Activated CD8-positive, alpha-beta memory T cell treated with anti-CD3 and anti-CD28 coated beads, Interleukin-2, amount 50 U/mL, for 24 hours (primary cell): ENCODE measurements around the gene ULK4.

Experiments used
- DNase-seq: peaks from one replicate; pipeline ENCODE4 v3.0.0-alpha.2; 2020; ENCODE audit errors: extremely low read depth

The ULK4 gene

DNA sequence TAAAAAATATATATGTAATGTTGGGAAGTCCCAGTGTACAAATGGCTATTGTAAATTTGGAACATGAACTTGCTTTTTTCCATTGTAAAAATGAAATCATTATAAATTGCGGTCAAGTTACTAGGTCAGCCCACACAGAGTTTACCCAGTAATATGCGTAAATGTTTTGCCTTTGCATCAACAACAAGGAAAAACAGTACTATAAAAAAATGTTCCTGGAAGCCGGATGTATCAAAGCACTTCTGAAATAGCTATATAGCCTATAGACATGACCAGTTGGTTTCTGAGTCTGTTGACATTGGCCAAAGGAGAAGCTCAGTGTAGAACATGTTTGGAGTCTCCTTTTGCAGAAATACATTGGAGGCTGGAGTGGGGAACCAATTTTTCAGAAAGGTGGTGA, 739.4 kb downstream of the ULK4 start:
- DNase-seq: no peak

- DNase-seq: no peak
Measured at GRCh38 chr3:41222012-41222411, 739.9 kb downstream of the ULK4 start.

DNA sequence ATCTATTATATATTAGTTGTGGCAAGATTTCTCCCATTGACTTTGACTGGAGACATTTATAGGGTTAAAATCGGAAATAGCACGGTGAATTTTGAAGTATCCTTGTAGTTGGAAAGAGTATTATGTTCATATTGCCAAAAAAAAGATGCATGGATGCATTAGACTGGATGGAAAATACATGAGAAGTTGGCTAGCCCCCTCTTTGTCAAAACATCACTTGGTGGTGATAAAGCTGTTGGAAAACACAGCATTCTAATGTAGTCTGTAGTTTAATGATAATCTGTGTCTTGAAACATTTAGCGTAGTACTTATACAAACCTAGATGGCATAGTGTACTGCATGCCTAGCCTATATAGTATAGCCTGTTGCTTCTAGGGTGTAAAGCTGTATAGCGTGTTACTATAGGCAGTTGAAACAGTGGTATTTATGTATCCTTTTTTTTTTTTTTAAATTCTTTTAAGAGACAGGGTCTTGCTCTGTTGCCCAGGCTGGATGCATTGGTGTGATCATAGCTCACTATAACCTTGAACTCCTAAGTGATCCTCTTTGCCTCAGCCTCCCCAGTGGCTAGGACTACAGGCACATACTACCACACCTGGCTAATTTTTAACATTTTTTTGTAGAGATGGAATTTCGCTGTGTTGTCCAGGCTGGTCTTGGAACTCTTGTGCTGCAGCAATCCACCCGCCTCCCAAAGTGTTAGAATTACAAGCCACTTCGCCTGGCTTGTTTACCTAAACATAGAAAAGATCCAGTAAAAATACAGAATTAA, 740.8 kb downstream of the ULK4 start:
- DNase-seq: no peak

DNA sequence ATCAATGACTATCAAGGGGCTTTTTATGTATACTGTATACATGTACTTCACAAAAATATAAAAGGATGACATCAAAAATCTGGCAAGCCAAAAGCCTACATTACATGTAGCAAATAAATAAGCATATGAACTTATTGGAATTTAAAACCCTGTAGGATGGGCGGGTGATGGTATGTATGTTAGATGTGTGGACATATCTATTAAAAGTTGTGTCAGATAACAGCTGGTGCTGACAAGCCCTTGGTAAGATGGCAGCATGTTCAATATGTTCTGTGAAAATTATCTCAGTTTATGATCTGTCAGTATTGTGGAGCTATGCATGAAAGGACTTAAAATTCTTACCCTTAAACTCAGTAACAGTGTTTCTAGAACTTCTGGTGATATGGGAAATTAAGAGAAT, 742.5 kb downstream of the ULK4 start:
- DNase-seq: no peak

DNA sequence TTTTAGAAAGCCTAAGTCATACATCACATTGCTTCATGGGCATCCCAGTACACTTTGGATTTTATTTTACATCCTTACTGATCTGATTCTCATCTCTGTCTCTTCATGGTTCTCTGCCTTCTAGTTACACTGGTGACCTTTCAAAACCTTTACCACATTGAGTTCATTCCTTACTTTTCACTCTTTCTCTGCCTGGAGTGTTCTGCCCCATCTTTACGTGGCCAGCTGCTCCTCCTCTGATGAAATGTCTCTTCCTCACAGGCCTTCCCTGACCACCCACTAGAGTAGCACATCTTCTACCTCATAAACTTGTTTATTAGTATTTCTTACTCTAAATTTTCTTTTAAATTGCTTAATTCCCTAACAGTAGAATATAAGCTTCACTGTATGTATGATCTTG, 744.9 kb downstream of the ULK4 start:
- DNase-seq: no peak

- DNase-seq: no peak
Measured at GRCh38 chr3:41216422-41216821, 745.5 kb downstream of the ULK4 start.

- DNase-seq: no peak
Measured at GRCh38 chr3:41213588-41213987, 748.3 kb downstream of the ULK4 start.

GRCh38 chr3:41212088-41212487, 749.8 kb downstream of the ULK4 start:
- DNase-seq: no peak

- DNase-seq: no peak
Measured at GRCh38 chr3:41210966-41211365, 750.9 kb downstream of the ULK4 start.

DNA sequence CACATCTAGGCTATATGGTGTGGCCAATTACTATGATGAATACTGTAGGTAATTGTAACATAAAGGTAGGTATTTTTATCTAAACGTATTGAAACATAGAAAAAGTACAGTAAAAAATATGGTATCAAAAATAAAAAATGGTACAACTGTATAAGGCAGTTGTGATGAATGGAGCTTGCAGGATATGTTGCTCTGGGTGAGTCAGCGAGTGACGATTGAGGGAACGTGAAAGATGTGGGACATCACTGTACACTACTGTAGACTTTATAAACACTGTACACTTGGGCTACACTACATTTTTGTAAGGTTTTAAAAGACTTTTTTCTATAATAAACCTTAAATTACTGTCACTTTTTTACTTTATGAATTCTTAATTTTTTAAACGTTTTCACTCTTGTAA, 752.3 kb downstream of the ULK4 start:
- DNase-seq: no peak

DNA sequence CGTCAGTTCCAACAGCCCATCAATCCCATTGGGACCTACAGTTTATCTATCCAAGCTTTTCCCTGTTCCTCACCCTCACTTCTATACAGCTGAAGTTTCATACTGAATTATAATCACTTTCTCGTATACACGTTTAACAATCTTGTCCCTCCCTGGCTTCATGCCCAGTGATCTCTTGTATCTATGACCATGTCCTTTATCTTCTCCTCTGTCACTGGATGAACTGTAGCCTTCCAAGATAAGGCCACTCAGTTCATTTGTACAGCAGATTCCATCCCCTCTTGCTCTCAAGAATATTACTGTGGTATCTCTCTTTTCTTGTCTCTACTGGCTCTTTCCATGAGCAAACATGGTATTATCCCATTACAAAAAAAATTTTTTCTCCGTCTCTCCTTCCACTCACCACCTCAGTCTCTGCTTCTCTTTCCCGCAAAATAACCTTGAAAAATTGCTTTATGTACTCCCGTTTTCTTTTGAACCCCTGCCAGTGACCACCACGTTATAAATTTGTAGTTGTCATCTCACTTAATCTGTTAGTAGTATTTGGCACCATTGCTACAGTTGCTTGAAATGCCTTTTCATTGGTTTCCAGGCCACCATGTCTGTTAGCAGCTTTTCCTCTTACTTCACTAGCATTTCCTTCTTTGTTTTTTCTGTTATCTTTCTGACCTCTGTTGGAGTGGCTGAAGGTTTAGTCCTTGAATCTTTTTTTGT, 753.2 kb downstream of the ULK4 start:
- no peak for DNase-seq

GRCh38 chr3:41207355-41207754, 754.5 kb downstream of the ULK4 start:
- no peak for DNase-seq

DNA sequence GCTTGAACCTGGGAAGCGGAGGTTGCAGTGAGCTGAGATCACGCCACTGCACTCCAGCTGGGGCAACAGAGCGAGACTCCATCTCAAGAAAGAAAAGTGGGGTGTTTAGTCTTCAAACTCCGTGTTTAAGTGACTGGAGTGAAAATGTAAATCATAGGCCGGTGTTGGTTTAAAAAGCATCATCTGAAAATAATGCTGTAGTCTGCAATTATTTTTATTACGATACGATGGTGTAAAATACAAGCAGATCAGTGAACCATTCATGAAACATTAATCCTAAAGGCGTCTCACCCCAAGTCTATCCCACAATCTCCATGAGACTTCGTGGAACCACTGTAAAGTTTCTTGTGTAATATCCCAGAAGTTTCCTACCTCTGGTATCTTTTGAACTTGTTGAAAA, 756.3 kb downstream of the ULK4 start:
- no peak for DNase-seq

DNA sequence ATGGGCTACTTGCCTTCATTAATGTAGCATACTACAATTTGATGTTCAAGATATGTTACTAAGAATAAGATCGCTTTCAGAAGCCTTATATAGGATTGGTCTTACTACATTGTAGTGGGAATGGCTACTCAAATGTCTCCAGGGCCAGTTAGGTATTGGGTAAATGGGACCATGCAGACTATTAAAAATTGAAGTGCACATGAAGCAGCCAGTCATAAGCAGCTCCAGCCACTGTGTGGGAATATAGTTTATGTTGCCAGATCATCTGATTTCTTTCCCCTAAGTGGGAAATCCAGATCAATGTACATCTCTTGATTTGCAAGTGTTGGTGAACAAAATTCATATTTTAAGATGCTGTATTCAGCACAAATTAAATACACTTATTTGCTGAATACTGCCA, 757.5 kb downstream of the ULK4 start:
- no peak for DNase-seq

DNA sequence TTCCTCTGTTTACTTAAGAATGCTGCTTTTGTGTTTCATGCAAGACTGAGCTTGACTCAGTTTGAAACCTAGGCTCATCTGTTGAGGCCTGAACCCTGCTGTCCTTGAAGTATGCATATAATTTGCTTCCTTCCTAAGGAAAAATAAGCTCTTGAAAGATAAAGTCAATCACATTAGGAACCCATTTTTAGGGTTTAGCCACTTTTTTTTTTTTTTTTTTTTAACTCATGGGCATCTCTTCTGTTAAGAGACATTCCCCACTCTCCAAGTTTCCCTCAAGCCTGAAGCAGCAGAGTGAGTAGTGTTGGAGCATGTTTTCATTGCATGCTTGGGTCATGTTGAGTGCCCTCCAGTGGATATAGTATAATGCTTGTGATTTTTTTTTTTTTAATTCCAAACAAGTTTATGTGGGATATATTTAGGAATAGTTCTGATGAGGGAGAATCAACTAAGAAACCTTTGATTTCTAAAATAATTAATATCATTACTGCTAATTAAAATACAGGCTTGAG, 759.0 kb downstream of the ULK4 start:
- no peak for DNase-seq

GRCh38 chr3:41202075-41202833, 759.6 kb downstream of the ULK4 start:
- DNase-seq: no peak

DNA sequence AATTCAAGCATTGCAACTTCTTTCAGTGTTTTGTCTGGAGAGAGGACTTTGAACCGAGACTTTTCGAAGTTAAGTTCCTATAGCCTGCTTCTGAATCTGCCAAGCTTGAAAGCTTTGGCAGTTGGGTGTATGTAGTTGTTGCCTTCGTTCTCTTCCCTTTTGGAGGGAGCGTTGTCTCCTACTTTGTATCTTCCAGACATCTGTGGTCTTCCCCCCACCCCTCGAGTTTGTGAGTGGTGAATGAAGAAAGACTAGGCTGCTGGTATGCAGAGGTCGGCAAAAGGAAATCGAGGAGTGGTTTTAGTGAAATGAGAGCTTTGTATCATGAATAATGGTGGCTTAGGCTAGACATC, 761.3 kb downstream of the ULK4 start:
- DNase-seq: no peak

GRCh38 chr3:41199866-41200668, 761.8 kb downstream of the ULK4 start:
- DNase-seq: no peak

GRCh38 chr3:41198950-41199865, 762.7 kb downstream of the ULK4 start, which contains the start of gene CTNNB1:
CTNNB1 (plus strand) TSS chr3:41199505; CDS start chr3:41224069, 24,564 bp downstream.
- peak; percentile 69 for DNase-seq

GRCh38 chr3:41198526-41198925, 763.4 kb downstream of the ULK4 start:
- no peak for DNase-seq

DNA sequence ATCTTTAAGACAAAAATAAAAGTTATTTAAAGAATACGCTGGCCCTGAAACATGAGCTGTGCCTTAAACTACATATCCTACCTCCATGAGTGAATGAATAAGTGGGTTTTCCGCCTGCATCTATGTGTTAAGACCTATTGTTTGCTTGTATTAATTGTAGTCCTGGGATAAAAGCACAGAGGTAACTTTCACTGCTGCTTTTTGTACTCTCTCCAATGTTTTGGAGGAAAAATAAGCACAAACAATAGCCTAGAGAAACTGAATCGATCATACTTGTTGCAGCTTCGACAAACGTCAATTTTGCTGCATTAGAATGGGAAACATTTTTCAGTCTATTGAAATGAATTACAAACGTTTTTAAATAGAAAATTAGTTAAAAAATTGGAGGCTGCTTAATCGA, 763.9 kb downstream of the ULK4 start:
- no peak for DNase-seq
